Measurements from ENCODE around the gene TFPI2.
A peak's percentile ranks its signal among the peaks of the same experiment; 100 is the strongest.

Gene TFPI2

GRCh38 chr7:93906267-93906666, 15.7 kb upstream of the TFPI2 start, which contains the start of gene GNGT1:
TSS of gene GNGT1 (plus strand) at chr7:93906567. CDS start at chr7:93906747, 180 bp downstream.
- DNase-seq, result no peak

- no peak for DNase-seq
These were observed 12.3 kb upstream of the TFPI2 start for GRCh38 chr7:93902777-93903423.

GRCh38 chr7:93897680-93898079, 7.1 kb upstream of the TFPI2 start:
- DNase-seq, result no peak

- DNase-seq, result no peak
These were observed 5.5 kb upstream of the TFPI2 start for GRCh38 chr7:93895859-93896600.

GRCh38 chr7:93894966-93895640, 4.5 kb upstream of the TFPI2 start:
- DNase-seq, result no peak

- no peak for DNase-seq
These were observed 3.9 kb upstream of the TFPI2 start for GRCh38 chr7:93894426-93894825.

GRCh38 chr7:93890041-93890463, 501 bp downstream of the TFPI2 start:
- DNase-seq, result peak; percentile 56

GRCh38 chr7:93889261-93889660, 1.3 kb downstream of the TFPI2 start:
- DNase-seq, result no peak

- DNase-seq, result no peak
These were observed 6.0 kb downstream of the TFPI2 start for GRCh38 chr7:93884541-93884940.

GRCh38 chr7:93883917-93884345, 6.6 kb downstream of the TFPI2 start:
- no peak for DNase-seq

- no peak for DNase-seq
These were observed 7.3 kb downstream of the TFPI2 start for GRCh38 chr7:93883078-93883916.

- no peak for DNase-seq
These were observed 8.1 kb downstream of the TFPI2 start for GRCh38 chr7:93882468-93882867.

GRCh38 chr7:93879356-93879755, 11.2 kb downstream of the TFPI2 start:
- no peak for DNase-seq

- DNase-seq, result no peak
These were observed 12.8 kb downstream of the TFPI2 start for GRCh38 chr7:93877742-93878141.

GRCh38 chr7:93873998-93874574, 16.5 kb downstream of the TFPI2 start:
- no peak for DNase-seq

- DNase-seq, result no peak
These were observed 23.7 kb downstream of the TFPI2 start for GRCh38 chr7:93866886-93867285.

- no peak for DNase-seq
These were observed 27.9 kb downstream of the TFPI2 start for GRCh38 chr7:93862651-93863050.

GRCh38 chr7:93861325-93861949, 29.1 kb downstream of the TFPI2 start:
- DNase-seq, result no peak

- no peak for DNase-seq
These were observed 30.3 kb downstream of the TFPI2 start for GRCh38 chr7:93860261-93860660.

- no peak for DNase-seq
These were observed 31.7 kb downstream of the TFPI2 start for GRCh38 chr7:93858857-93859256.

- DNase-seq, result no peak
These were observed 34.2 kb downstream of the TFPI2 start for GRCh38 chr7:93856323-93856722.

- no peak for DNase-seq
These were observed 34.8 kb downstream of the TFPI2 start for GRCh38 chr7:93855797-93856196.
